HCEC 1CT (cell line): ENCODE results near the gene TEX26.

Experiments
- DNase-seq: peaks from one replicate; pipeline ENCODE4 v3.0.0-alpha.2; 2017

TEX26 gene

DNA sequence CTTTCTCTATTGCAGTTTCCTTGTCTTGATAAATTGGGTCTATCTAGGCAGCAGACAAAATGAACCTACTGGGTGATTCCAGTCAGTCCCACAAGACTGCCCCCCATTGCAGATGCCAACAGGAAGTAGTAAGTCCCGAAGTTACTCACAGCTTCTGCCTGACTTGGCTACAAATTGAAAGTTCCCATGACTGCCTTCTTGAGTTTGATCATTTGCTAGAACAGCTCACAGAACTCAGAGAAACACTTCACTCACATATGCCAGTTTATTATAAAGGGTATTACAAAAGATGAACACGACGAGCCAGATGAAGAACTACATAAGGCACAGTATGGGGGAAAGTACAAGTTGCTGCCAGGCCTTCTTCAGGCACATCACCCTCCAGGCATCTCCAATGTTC, 50.0 kb downstream of the TEX26 start:
- DNase-seq: no peak

- no peak for DNase-seq
These were observed 50.5 kb downstream of the TEX26 start for GRCh38 chr13:30982906-30983305.

- no peak for DNase-seq
These were observed 51.0 kb downstream of the TEX26 start for GRCh38 chr13:30983431-30983830.

- DNase-seq: no peak
These were observed 52.2 kb downstream of the TEX26 start for GRCh38 chr13:30984620-30985019.

DNA sequence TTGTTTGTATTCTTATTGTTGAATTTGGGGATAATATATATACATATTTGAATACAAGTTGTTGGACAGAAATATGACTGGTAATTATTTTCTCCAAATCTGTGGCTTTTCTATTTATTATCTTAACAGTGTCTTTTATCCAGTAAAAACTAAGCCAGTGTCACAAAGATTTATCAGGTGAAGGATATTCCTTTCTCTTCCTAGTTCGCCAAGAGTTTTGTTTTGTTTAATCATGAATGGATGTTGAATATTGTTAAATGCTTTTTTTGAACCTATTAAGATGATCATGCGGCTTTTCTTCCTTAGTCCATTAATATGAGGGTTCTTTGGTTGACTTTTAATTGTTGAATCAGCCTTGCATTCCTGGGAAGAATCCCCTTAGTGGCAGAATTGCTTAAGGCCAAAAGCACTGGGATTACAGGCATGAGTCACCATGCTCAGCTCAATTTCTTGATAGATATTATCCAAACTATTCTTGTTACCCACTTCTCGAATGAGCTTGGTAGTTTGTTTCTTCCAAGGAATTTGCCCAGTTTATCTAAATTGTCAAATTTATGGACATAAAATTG, 53.3 kb downstream of the TEX26 start:
- peak; percentile 45 for DNase-seq

- DNase-seq: no peak
These were observed 58.7 kb downstream of the TEX26 start for GRCh38 chr13:30991184-30991583.

DNA sequence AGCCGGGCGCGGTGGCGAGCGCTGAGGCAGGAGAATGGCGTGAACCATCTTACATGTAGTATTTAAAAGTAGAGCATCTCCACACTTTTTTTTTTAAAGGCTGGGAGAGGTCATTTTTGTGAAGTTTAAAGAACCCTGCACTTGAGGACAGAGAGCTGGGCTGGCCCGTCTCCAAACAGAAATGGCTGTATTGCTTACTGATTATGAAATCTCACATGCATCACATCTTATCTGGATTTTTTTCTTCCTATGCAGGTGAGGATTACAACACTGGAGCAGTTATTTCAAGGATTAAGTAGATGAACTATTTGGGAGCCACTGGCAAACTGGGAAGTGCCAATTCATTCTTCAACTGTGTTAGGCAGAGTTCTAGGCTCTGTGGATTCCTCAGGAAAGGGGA, 59.5 kb downstream of the TEX26 start:
- no peak for DNase-seq

- DNase-seq: no peak
These were observed 62.9 kb downstream of the TEX26 start for GRCh38 chr13:30995331-30995730.

GRCh38 chr13:30997697-30998096, 65.2 kb downstream of the TEX26 start:
- DNase-seq: no peak

DNA sequence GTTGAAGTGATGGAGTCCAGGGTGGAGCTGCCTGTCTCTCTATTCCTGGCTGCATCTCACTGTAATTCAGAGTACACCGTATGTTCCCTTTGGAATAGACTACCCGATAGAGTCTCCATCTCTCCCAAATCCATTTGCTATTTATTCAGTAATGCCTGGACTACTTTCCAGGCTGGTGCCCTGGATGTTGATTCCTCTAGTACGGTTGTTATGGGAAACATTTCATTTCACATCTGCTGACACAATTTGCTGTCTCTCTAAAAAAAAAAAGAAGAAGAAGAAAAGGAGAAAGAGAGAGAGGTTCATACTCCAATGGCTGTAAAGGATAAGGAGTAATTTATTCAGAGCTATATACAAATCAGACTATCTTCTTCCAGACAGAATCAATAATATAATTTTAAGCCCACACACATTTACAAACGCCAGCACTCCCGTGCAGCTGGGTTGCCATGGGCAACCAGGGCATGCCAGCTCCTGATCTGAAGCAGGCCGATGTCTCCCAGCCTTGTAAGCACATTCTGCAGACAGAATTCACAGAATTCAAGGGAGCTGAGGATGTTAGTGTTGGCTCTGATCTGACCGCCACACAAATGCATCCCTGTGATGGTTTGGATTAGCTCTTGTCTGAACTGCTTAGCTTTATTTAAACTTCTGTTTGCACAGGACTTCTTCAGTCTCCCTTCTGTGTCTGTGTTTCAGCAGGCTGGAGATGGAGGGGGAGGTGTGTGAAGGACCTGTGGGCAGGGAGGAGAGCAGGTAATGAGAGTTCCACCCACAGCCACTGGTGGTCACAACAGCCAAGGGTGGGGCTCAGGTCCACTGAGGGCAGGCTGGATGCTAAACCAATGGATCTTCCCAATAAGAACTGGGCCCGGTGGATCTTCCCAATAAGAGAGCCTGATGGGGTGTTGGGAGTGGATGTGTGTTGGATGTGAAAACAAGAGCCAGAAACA, 66.0 kb downstream of the TEX26 start:
- no peak for DNase-seq

DNA sequence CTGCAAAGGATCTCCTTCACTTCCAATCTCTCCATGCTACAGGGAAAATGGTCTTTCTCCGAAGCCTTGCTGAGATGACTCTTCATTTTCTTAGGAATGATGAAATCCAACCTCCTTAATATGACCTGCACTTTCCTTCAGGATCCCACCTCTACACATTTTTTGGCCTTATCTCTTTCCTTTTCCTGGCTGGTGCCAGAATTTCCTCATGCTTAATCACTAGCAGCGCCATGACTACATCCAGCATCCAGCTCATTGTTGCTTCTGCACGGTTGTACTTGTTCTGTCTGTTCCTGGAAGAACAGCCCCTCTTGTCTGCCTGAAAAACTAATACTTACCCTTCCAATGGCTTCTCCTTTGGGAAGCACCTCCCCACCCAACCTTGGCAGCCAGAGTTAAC, 68.4 kb downstream of the TEX26 start:
- no peak for DNase-seq

GRCh38 chr13:31001647-31002046, 69.2 kb downstream of the TEX26 start:
- no peak for DNase-seq

GRCh38 chr13:31005066-31005465, 72.6 kb downstream of the TEX26 start:
- no peak for DNase-seq

GRCh38 chr13:31007417-31007816, 75.0 kb downstream of the TEX26 start:
- DNase-seq: no peak

DNA sequence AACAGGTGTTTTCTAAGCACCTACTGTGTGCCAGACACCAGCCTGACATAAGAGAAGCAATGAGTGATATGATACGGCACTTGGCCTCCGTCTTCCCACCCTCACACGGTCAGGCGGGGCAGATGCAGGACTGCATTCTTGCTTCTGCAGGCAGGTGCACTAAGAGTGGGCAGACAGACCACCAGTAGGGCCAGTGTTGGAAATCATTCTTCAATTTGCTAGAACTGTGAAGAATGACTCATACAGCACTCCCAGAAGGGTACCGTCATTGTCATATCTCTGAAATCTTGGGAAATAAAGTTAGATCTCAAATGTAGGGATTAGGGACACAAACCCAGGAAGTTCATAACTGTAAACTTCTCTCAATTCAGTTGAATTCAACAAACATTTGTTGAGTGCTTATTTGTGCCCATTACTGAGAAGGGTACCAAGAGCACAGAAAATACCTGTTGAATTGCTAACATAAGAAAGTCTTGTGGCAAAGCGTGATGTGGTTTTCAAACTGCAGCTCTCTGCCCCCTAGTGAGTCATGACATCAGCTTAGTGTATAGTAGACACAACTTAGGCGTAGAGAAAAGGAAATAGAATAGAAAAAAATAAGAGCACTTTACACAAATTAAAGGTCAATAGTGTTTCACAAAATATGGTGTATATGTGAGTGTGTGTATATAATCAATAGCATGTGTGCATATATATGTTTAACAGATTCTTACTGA, 76.1 kb downstream of the TEX26 start:
- no peak for DNase-seq

GRCh38 chr13:31009166-31009565, 76.7 kb downstream of the TEX26 start:
- no peak for DNase-seq

DNA sequence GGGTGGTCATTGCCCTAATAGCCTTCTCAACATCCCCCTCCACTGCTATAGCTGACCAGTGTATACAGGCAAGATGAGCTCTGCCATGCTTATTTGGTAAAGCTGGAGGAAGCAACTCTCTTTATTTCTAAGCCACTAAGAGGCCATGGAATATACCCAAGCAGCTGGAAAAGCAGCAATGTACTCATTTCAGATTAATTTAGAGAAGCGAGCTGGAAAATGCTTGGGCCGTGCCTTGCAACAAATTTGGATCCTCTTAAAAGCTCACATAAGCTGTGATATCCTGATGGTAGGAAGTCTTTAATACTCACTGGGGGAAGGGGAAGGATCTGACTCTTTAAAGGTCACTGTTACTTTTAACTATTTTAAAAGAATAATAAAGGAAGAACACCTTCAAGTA, 77.8 kb downstream of the TEX26 start:
- no peak for DNase-seq

GRCh38 chr13:31011193-31011860, 78.9 kb downstream of the TEX26 start:
- DNase-seq: no peak

DNA sequence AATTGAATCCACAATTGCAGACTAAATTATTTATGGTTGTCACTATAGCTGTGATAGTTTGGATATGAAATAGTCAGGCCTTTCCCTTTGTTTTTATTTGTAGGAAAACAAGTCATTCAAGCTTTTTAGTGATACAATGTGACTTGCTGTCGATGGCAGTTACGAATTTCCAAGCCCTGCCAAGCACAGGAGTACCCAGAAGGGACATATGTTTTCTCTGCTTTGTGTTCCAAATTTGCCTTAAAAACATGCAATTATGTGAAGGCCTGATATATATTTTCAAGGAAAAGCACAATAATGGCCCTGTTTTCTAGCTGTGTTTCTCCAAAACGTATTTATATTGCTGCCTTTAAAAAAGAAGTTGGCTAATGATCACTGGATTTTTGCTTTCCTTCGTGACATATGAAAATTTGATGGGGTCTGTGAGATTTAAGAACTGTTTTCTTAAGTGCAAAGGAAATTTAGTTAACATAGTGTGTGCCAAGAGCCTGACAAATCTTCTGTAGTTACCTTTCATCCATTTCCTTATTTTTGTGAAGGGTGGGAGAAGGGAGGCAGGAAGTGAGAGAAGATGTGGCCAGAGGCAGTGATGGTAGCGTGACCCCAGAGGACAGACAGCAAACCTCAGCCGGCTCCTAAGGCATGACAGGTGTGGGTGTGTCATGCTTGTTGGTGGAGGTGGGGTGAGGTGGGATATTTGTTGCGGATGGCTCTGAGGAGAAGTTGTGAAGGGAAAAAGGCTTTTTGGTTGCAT, 79.6 kb downstream of the TEX26 start:
- DNase-seq: no peak

- peak; percentile 18 for DNase-seq
These were observed 80.2 kb downstream of the TEX26 start for GRCh38 chr13:31012655-31013024.

DNA sequence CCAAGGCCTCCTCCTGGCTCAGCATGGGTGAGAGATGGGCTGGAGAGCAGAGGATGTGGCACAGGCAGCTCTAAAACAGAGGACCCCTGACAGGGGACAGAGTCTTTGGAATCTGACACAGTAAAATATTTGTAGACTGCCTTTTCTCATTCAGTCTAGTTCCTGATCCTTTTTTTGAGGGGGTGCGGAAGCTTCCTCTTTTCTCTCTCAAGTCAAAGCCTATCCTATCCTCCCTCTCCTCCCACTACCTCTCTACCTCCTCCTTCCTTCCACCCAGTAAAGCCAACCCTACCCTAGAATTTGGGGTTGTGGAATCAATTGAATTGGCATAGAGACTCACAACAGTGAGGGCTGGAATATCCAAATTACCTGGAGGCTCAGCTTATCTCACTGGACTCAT, 82.0 kb downstream of the TEX26 start:
- no peak for DNase-seq

- no peak for DNase-seq
These were observed 82.7 kb downstream of the TEX26 start for GRCh38 chr13:31015199-31015598.
